Cardiac septum (tissue), 1 donor: ENCODE results near the gene FBXL15. TPM values are rescaled to one million over a fixed set of nuclear protein-coding genes. Genes with fewer than 3 reads are reported as not detected.
"Not testable (repeated sequence)": the region's sequence is repeated elsewhere in the genome, so short reads cannot be mapped to it uniquely, and the experiment has no call there.

Experiments
- DNase-seq: peaks from one replicate; pipeline ENCODE4 v3.0.0-alpha.2; 2020; ENCODE audit warnings: low spot score
- intact Hi-C: fragments of 100-400 bp; cut with DNase I; formaldehyde crosslinking; loops from one replicate; pipeline ENCODE4 v1.14.0; 2022
- total RNA-seq: library from RNA; stranded (reverse); fragmentation: NEBNext Ultra II Directional; extraction: Animal tissue kit (Norgen Biotek cat#: 25700); gene quantifications from one replicate; pipeline ENCODE4 v1.2.1, GENCODE V29; 2021
- donor health status: DM: no; HTN: no; CAD: no.

The FBXL15 gene
- total RNA-seq, 1 donor from 2014 or later = 12.1 TPM

DNA sequence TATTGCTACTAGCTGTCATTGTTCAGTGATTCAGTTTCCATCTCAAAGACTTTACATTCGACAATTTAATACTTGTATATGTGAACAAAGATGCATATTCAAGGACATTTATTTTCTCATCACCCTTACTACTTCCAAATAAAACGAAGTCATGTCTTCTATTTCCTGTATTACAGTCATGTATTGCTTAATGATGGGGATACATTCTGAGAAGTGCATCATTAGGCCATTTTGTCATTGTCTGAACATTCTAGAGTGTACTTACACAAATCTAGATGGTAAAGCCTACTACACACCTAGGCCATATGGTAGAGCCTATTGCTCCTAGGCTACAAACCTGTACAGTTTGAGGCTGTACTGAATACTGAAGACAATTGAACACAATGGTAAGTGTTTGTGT lies 24.2 kb downstream of the FBXL15 start:
- intact Hi-C loops = no loop called here
- DNase-seq = no peak

DNA sequence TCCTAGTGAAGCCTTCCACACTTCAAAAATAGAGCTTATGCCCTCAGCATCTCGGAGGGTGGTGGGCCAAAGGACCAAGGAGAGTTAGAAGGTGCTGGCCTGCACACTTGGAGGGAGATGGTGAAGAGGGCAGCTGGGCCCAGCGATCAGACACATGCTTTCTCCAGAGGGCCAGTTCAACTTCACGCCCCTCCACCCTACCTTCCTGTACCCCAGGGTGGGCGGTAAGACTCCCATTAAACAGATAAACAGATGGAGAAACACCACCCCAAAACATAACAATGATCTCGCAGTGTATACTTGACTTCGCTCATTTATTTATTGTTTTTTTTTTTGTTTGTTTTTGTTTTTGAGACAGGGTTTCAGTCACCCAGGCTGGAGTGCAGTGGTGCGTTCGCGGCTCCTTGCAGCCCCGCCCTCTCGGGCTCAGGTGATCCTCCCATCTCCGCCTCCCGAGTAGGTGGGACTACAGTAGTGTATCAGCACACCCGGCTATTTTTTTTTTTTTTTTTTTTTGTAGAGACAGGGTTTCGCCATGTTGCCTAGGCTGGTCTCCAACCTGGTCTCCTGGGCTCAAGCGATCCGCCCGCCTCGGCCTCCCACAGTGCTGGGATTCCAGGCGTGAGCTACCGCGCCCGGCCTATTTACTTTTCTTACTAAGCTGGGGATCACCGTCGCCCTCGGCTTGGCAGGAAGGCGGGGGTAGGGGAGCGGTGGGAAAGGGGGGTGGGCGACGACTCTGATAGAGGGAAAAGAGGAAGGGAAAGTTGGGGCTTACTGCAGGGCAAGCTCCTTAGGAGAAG lies 28.9 kb downstream of the FBXL15 start:
- no peak for DNase-seq

DNA sequence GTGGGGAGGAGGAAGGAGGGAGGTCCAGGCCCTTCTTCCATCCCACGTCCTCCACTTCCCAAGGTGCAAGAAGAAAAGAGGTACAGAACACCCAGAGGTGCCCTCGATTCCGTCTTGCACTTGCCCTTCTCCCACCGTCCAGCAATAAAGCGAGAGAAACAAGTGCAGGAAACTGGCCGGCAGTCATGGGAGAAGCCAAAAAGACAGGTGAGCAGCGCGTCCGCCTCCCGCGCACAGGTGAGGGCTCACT lies 29.4 kb downstream of the FBXL15 start:
- intact Hi-C loops = no loop called here
- DNase-seq = no peak

More for the DNA sequence above, 28.9 kb downstream of the FBXL15 start:
- intact Hi-C loops = no loop called here

DNA sequence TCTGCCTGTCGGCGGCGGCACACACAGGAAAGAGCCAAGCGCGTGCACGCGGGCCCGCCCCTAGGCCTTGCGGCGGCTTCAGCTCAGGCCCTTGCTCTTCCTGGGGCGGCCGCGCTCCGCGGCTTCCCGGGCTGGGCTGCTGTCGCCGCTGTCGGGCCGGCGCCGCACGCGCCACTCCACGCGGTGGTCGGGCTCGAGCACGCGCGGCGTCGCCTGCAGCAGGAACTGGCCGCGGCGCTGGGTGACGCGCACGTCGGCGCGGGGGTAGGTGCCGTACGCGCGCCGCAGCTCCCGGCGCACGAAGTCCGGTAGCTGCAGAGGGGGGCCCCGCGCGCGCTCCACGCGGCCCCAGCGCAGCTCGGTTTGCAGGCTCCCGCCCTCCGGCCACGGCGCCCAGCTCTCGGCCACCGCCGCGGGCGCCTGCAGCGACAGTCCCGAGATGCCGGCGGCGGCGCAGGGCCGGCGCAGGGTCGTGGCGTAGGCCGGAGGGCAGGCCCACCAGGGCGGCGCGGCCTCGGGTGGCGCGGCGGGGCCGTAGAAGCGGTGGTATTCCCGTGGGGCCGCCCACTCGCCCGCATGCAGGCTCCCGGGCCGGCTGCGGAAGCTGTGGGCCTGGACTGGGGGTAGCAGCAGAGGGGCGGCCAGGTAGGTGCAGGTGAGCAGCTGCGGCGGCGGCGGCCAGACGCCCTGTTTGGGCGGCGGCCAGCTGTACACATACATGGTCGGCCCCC lies 29.9 kb downstream of the FBXL15 start:
- intact Hi-C loops = no loop called here
- peak; percentile 88 for DNase-seq

DNA sequence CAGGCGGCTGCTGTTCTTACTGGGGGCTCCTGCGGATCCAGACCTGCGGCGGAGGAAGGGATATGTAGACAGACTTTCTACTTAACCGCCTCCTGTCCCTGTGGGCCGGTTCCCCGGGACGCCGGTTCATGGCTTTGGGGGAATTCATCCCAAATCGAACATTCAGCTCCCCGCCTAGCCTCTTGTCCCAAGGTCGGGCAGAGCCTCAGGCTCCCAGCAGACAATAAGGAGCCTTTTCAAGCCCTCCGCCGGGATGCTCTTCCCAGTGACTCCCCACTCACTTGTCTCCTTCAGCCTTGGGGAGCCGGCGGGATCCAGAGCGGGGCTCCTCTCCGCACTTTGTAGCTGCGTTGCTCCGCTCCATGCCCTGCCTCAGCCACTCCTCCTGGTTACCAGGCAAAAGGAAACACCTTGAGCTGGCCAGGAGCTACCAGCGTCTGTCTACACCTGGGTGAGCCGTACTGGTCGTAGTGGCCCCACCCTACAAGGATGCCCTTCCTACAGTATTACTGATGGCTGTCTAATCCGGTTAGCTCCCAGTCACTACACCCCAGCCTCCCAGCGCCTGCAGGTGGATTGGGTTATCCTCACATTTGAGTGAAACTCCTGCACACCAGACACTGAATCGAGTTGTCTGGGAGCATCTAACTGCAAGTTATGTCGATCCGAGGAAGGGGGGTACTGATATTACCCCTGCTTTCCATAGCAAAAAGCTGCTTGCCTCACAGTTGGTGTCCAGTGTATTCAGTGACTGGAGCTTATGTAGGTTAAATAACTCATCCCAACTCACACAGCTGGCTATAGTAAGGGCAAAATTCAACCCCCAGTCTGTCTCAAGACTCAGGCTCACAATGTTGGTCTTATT lies 30.7 kb downstream of the FBXL15 start, which contains the start of gene C10orf95:
C10orf95 (minus strand) TSS at position 439 of the 865 bp plus-strand sequence. CDS start 450 bp downstream, outside the sequence.
- intact Hi-C loops = no loop called here
- no peak for DNase-seq

DNA sequence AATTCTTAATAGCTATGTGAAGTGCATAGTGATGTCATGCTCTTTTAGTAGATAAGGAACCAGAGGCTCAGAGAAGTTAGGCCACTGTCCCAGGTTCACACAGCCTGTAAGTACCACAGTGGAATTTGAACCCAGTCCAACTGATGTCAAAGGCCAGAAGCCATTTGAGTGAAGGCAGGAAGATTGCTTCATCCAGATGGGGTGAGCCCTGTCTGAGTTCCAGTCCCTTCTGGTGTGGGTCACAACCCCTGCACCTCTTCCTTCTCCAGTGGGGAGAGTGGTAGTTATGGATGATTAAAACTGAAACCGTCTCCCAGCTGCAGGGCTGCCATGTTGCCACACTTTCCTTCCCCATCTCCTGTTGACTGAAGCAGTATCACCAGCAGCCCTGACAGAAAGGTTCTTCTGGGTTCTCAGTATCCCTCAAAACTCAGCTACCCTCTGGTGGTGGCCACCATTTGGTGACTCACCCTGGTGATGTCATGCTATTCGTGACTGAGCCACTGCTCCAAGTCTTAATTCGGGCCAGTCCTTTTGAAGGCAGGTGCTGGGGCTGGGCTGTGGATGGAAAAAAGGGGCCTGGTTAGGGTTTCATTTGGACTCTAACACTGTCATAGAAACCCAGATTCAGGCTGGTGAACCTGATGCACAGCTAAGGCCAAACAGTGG lies 32.2 kb downstream of the FBXL15 start:
- no peak for DNase-seq

DNA sequence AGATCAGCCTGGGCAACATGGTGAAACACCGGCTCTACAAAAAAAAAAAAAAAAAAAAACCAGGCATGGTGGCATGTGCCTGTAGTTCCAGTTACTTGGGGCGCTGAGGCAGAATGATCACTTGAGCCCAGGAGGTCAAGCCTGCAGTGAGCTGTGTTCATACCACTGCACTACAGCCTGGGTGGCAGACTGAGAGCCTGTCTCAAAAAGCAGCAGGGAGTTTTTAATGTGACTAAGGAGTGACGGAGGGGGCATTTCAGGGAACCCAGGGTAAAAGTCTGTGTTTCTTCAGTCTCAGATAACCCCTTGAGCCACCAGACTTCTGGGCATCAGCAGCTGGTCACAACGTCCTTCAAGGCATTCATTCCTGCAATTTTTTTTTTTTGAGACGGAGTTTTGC lies 32.9 kb downstream of the FBXL15 start:
- no peak for DNase-seq
- intact Hi-C loops = no loop called here

More for the DNA sequence above, 32.2 kb downstream of the FBXL15 start:
- intact Hi-C loops = no loop called here

DNA sequence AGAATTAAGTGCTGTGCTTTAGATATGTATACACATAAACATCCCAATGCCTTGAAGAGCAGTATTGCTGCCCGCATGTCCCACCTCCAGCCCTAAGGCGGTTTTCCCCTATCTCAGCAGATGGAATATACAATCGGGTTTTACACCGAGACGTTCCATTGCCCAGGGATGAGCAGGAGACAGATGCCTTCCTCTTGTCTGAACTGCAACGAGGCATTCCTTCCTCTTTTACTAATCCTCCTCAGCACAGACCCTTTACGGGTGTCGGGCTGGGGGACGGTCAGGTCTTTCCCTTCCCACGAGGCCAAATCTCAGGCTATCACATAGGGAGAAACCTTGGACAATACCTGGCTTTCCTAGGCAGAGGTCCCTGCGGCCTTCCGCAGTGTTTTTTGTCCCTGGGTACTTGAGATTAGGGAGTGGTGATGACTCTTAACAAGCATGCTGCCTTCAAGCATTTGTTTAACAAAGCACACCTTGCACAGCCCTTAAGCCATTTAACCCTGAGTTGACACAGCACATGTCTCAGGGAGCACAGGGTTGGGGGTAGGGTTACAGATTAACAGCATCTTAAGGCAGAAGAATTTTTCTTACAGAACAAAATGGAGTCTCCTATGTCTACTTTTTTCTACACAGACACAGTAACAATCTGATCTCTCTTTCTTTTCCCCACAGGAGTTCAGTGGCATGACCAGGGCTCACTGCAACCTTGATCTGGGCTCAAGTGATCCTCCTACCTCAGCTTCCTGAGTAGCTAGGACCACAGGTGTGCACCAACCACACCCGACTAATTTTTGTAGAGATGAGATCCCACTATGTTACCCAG lies 34.2 kb downstream of the FBXL15 start:
- DNase-seq, intact Hi-C loops: not testable (repeated sequence)

DNA sequence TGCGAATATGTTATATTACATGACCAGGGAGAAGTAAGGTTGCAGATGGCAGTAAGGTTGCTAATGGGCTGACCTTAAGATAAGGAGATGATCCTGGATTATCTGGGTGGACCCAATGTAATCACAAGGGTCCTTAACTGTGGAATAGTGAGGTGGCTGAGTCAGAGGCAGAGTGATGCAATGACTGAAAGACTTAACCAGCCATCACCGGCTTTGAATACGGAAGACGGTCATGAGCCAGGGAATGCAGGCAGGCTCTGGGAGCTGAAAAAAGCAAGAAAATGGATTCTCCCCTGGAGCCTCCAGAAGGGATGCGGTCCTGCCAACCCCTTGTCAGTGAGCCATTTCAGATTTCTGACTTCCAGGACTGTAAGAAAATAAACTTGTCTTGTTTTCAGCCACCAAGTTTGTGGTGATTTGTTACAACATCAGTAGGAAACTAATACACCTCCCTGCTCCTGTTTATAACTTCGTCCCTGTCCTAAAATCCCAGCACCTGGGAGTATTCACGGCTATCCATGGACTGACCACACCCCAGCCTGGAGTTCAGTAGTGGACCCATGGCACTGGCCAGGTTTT lies 35.3 kb downstream of the FBXL15 start:
- intact Hi-C loops = no loop called here

DNA sequence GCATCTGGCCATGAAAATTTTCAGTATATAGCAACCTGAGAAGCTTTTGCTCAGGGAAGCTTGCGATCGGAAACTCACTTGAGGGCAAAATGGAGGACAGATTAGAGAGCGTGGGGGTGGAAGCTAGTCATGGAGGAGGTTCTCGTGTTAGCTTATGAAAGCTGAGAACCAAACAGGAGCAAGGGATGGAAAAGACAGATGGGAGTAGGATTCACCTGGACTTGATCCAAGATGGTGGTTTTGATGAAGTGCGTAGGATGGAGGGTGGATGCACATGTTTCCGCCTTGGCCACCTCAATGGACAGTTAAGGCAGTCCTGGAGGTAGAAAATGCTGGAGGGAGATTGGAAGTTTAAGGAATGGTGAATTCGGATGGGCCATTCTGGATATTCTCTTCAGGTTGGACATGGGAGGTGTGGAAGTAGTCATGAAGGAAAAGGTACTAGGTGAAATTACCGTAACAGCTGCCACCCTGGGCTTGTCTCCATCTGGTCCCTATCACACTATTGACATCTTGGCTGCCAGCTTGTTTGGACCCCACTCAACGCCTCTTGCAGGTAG lies 37.0 kb downstream of the FBXL15 start:
- DNase-seq = no peak
- intact Hi-C loops = no loop called here

More for the DNA sequence above, 35.3 kb downstream of the FBXL15 start:
- DNase-seq = no peak

DNA sequence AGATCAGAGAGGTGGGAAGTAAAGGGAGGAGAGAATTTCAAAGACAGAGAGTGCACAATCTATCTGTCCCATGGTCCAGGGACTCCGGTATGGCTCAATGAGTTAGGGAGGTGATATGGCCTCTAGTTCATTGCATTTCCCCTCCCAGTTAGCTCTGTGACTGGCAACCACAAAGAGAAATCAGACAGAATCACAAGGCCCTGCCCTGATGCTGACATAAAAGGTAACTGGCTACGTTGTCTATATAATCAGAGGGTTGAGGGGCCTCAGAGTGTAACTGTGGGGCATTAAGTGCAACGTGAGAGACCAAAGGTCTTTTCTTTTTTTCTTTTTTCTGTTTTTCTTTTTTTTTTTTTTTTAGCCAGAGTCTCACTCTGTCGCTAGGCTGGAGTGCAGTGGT lies 38.0 kb downstream of the FBXL15 start:
- DNase-seq = no peak
- intact Hi-C loops = no loop called here

DNA sequence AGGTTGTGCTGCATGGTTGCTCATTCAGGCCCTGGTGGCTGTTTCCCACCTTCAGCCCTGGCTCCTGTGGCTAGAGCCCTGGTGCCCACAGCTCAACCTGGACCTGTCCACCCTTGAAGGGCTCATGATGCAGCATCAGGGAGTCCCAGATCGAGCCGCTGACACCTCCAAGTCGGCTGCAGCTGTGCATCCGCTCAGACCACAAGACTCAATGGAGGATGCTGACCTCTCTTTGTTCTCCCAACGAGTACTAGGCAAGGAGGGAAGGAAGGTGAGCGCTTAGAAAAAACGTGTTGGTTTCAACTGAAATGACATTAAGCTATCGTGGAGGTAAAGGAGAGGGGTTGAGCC lies 40.2 kb downstream of the FBXL15 start:
- intact Hi-C loops = no loop called here
- DNase-seq = no peak

DNA sequence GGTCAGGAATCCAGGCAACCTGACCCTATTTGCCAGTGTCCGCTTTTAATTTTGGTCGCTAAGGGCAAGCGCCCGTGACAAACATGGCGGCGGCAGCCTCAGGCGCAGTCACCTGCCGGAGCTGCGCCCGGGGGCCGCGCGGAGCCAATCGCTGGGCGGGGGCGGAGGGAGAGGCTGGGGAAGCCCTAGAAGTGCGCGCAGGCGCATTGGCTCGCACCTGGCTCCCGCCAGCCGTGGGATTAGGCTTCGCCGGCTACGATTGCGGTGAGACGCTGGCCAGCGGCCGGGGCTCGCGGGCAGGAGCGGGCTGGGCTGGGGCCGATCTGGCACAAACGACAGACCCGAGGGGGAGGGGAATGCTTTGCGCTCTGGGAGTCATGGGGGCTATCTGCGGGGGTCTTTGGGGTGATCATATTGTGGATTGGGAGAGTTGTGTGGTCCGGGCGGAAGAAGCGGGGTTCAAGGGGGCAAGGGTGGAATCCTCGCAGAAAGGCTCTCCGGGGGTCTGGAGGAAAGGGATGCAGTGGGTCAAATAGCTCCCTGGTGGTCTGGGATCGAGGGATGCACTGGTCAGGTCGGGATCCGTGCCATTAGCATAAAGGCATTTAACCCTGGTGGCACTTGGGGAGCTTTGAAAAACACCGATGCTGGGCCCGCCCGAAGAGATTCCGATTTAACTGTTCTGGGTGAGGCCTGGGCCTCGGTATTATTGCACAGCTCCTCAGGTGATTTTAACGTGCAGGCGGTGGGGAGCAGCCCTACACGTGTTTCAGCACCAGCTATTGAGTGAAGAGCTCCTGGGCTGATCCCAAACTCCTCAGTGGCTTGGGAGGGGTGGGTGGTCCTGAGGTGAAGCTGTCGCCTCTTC lies 40.8 kb downstream of the FBXL15 start:
- peak; percentile 96 for DNase-seq
- intact Hi-C loops = loop anchor here (2.0 kb wide), 1 partner anchor 29 kb away; the partner anchor contains the start of gene CUEDC2

DNA sequence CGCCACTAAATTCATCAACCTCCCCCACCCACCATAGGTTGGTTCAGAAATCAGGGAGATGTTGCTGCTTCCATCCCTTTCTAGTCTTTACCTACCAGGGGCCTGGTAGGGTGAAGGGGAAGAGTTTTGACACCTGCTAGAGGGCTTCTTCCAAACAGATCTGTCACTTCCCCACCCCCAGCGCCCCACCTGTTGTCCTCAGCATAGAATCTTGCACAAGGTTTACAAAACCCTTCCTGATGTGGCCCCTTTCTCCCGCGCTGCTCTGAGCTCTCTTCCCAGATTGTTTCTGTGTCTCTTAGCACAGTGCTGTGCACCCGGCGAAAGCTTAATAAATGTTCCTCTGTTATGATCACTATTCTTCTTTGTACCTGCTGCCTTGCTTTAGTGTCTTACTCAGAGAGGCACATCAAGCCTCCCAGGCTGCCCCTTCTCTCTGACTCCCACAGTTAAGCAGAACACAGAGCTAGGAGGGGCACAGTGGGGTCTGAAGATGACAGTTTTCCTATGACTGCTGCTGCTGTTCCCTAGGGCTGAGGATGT lies 41.9 kb downstream of the FBXL15 start:
- DNase-seq = no peak
- intact Hi-C loops = loop anchor here (2.0 kb wide), 1 partner anchor 30 kb away; the partner anchor contains the start of gene CUEDC2

DNA sequence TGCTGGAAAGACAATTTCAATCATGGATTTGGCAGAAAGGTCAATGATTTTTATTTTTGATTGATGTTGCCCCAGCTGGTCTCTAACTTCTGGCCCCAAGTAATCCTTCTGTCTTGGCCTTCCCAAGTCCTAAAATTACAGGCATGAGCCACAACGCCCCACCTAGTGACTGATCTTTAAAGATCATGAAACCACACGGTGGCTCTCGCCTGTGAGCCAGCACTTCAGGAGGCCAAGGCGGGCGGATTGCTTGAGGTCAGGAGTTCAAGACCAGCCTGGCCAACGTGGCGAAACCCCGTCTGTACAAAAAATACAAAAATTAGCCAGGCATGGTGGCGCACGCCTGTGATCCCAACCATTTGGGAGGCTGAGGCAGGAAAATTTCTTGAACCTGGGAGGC lies 43.3 kb downstream of the FBXL15 start:
- no peak for DNase-seq
- intact Hi-C loops = loop anchor here (2.0 kb wide), 1 partner anchor 31 kb away; the partner anchor contains the start of gene CUEDC2

DNA sequence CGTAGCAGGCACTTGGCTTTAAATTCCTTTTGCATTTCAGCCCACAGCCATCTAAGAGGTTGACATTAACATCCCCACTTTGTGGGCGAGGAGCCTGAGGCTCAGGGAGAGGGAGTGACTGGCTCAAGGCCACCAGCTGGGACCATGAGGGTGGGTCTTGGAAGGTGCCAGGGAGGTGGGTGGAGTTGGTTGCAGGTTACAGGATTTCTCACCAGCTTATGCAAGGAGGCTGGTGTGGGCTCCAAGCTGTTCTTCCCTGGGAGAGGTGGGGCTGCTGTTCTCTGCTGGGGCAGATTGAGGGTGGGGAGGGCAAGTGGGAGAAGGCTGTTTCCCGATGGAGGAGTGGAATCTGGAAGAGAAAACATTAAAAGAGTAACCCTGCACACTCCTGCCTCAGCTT lies 44.8 kb downstream of the FBXL15 start:
- no peak for DNase-seq
- intact Hi-C loops = no loop called here

DNA sequence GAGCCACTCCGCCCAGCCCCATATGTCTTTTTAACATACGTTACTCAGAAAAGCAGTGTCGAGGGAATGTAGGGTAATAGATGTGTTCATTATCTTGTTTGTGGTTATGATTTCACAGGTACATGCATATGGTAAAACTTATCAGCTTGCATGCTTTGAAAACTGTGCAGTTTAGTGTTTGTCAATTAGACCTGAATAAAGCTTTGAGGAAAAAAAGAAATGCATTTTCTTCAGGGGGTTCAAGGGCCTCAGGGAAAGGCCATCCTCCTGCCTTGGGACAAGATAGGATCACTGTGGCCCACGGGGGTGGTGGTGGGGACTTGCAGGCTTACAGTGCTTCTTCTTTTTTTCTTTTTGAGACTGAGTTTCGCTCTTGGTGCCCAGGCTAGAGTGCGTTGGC lies 46.7 kb downstream of the FBXL15 start:
- DNase-seq = no peak
- intact Hi-C loops = no loop called here
